HuH-7.5 (cell line): ENCODE results near the gene CACNB2.

Experiments used
- DNase-seq: peaks from one replicate; pipeline ENCODE4 v3.0.0; 2011; ENCODE audit warnings: low spot score

Gene CACNB2

GRCh38 chr10:18455086-18455884, 315.1 kb downstream of the CACNB2 start:
- DNase-seq = no peak

GRCh38 chr10:18456984-18457383, 316.8 kb downstream of the CACNB2 start:
- no peak for DNase-seq

GRCh38 chr10:18460032-18460431, 319.8 kb downstream of the CACNB2 start:
- DNase-seq = no peak

GRCh38 chr10:18463673-18464211, 323.5 kb downstream of the CACNB2 start:
- no peak for DNase-seq

GRCh38 chr10:18469125-18469524, 328.9 kb downstream of the CACNB2 start:
- DNase-seq = no peak

GRCh38 chr10:18472977-18473376, 332.8 kb downstream of the CACNB2 start:
- no peak for DNase-seq

- DNase-seq = no peak
Observed at GRCh38 chr10:18473424-18474117, 333.3 kb downstream of the CACNB2 start.

- DNase-seq = no peak
Observed at GRCh38 chr10:18474118-18474455, 333.9 kb downstream of the CACNB2 start.

GRCh38 chr10:18476076-18476647, 335.9 kb downstream of the CACNB2 start:
- no peak for DNase-seq

- no peak for DNase-seq
Observed at GRCh38 chr10:18478354-18478753, 338.1 kb downstream of the CACNB2 start.

- no peak for DNase-seq
Observed at GRCh38 chr10:18479502-18479901, 339.3 kb downstream of the CACNB2 start.

GRCh38 chr10:18483516-18484186, 343.4 kb downstream of the CACNB2 start:
- no peak for DNase-seq

- DNase-seq = no peak
Observed at GRCh38 chr10:18486438-18486837, 346.2 kb downstream of the CACNB2 start.

- DNase-seq = no peak
Observed at GRCh38 chr10:18490755-18491154, 350.5 kb downstream of the CACNB2 start.

GRCh38 chr10:18497806-18498369, 357.7 kb downstream of the CACNB2 start:
- no peak for DNase-seq

GRCh38 chr10:18498998-18499397, 358.8 kb downstream of the CACNB2 start:
- DNase-seq = no peak

GRCh38 chr10:18500576-18500975, 360.4 kb downstream of the CACNB2 start:
- DNase-seq = no peak

GRCh38 chr10:18501198-18501597, 361.0 kb downstream of the CACNB2 start:
- no peak for DNase-seq

- no peak for DNase-seq
Observed at GRCh38 chr10:18501629-18502028, 361.4 kb downstream of the CACNB2 start.

- no peak for DNase-seq
Observed at GRCh38 chr10:18504161-18504560, 363.9 kb downstream of the CACNB2 start.

- DNase-seq = no peak
Observed at GRCh38 chr10:18505456-18506118, 365.4 kb downstream of the CACNB2 start.

GRCh38 chr10:18508587-18508986, 368.4 kb downstream of the CACNB2 start:
- no peak for DNase-seq
